ENCODE data around the gene HERC6.
"Not testable (repeated sequence)": the region's sequence is repeated elsewhere in the genome, so short reads cannot be mapped to it uniquely, and the experiment has no call there.

- not testable (repeated sequence) for TF ChIP-seq CTCF (conservative IDR thresholded peaks at IDR 0.05); ZFX (IDR thresholded peaks at IDR 0.05)
Measured at GRCh38 chr4:88448211-88448765, 69.6 kb downstream of the HERC6 start.

All from C4-2B (cell line).